Activated T-cell treated with anti-CD3 and anti-CD28 coated beads, Interleukin-2, amount 50 U/mL, for 72 hours (primary cell): ENCODE data around the gene TNS3. TPM values are rescaled to one million over a fixed set of nuclear protein-coding genes. Genes with fewer than 3 reads are reported as not detected.

Experiments
- ATAC-seq, 2 donors: fragments of 150-1000 bp; cut with Tn5 transposase; replicated peaks in 1 of 2; 2 replicates each; pipeline ENCODE4 v1.10.0; 2021; ENCODE audit warnings: moderate library complexity in 2 of 2, mild to moderate bottlenecking in 1 of 2
- DNase-seq, 2 donors: peaks; one replicate each; pipeline ENCODE4 v3.0.0; 2021 to 2022; ENCODE audit warnings: mixed read lengths in 1 of 2
- H3K27ac Mint-ChIP-seq: one replicate; pipeline ENCODE4 v1.8.0; 2022; ENCODE audit warnings: mild to moderate bottlenecking, moderate library complexity, mixed read lengths
- H3K27me3 Mint-ChIP-seq: one replicate; pipeline ENCODE4 v1.8.0; 2022; ENCODE audit warnings: low read depth, mixed read lengths
- H3K36me3 Mint-ChIP-seq, 2 donors: one replicate each; pipeline ENCODE4 v1.8.0; 2022; ENCODE audit warnings: mixed read lengths in 2 of 2, mild to moderate bottlenecking in 1 of 2; ENCODE audit not compliant: insufficient read depth in 2 of 2
- H3K4me1 Mint-ChIP-seq: one replicate; pipeline ENCODE4 v1.8.0; 2022; ENCODE audit warnings: low read depth, mixed read lengths
- H3K4me3 Mint-ChIP-seq, 2 donors: one replicate each; pipeline ENCODE4 v1.8.0; 2022; ENCODE audit warnings: mild to moderate bottlenecking in 2 of 2, mixed read lengths in 2 of 2, moderate library complexity in 2 of 2
- H3K9me3 Mint-ChIP-seq, 2 donors: one replicate each; pipeline ENCODE4 v1.8.0; 2022; ENCODE audit warnings: mixed read lengths in 2 of 2
- total RNA-seq, 2 donors: library from RNA; stranded (reverse); gene quantifications; one replicate each; pipeline ENCODE4 v1.2.3, GENCODE V29; 2022

Gene TNS3
- total RNA-seq, 2 donors from 2014 or later = 0.29 to 1.2 TPM

GRCh38 chr7:47535704-47536628 is 45.9 kb downstream of the TNS3 start:
- Mint-ChIP-seq H3K27me3 (peaks cover 15% of the 10 kb centered on the region), H3K36me3 (no peaks in the 10 kb centered on the region), H3K4me3 (no peak overlapping the region), H3K9me3 (no peaks in the 10 kb centered on the region), H3K27ac (no peak overlapping the region), H3K4me1 (no peaks in the 10 kb centered on the region)
- DNase-seq (no peak), ATAC-seq (no peak)

GRCh38 chr7:47535035-47535703 is 46.7 kb downstream of the TNS3 start:
- Mint-ChIP-seq H3K4me3 (no peak overlapping the region), H3K9me3 (no peaks in the 10 kb centered on the region), H3K27me3 (peaks cover 9% of the 10 kb centered on the region), H3K4me1 (no peaks in the 10 kb centered on the region), H3K27ac (no peak overlapping the region), H3K36me3 (no peaks in the 10 kb centered on the region)
- no peak for ATAC-seq
- no peak for DNase-seq

DNA sequence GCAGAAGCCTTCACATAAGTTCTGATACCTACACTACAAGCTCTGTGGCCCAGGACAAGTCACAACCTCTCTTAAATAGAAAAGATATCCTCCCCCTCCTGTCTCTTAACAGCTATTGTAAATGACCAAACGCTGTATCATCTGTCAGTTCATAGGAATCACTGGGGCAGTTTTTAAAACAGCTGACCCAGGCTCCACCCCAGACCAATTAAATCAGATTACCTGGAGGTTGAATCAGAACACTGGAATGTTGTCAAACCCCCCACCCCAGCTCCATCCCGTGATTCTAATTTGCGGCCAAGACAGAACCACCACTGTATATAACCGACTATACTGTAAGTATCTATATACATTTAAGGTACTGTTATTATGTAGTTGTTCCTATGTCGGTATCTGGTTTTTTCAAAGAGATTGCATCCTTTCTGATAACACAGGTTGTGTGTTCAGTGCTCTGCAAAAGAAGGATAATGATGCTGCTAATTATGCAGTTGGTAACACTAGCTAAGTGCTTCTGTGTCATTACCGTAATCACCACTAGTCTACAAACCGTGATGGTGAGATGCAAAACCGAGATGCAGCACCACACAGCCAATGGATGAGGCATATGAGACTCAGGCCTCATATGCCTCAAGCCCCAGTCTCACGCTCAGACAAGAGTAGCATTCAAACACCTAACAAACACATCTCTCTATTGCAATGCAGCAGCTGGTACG is 47.4 kb downstream of the TNS3 start:
- H3K27me3 Mint-ChIP-seq = peaks cover 9% of the 10 kb centered on the region
- H3K9me3 Mint-ChIP-seq = no peaks in the 10 kb centered on the region
- no peaks in the 10 kb centered on the region for H3K36me3 Mint-ChIP-seq
- ATAC-seq = no peak
- H3K4me1 Mint-ChIP-seq = no peaks in the 10 kb centered on the region
- DNase-seq = no peak
- H3K27ac Mint-ChIP-seq = no peak overlapping the region
- H3K4me3 Mint-ChIP-seq = no peak overlapping the region

GRCh38 chr7:47531584-47532492 is 50.1 kb downstream of the TNS3 start:
- Mint-ChIP-seq H3K9me3 (no peaks in the 10 kb centered on the region), H3K27ac (no peak overlapping the region), H3K27me3 (no peaks in the 10 kb centered on the region), H3K4me3 (no peak overlapping the region), H3K36me3 (no peaks in the 10 kb centered on the region), H3K4me1 (no peaks in the 10 kb centered on the region)
- ATAC-seq (no peak), DNase-seq (no peak)

GRCh38 chr7:47529826-47530555 is 51.9 kb downstream of the TNS3 start:
- no peaks in the 10 kb centered on the region for H3K27me3 Mint-ChIP-seq
- no peak overlapping the region for H3K27ac Mint-ChIP-seq
- no peak overlapping the region for H3K4me3 Mint-ChIP-seq
- H3K4me1 Mint-ChIP-seq = no peaks in the 10 kb centered on the region
- no peak for DNase-seq
- H3K9me3 Mint-ChIP-seq = no peaks in the 10 kb centered on the region
- ATAC-seq = no peak
- no peaks in the 10 kb centered on the region for H3K36me3 Mint-ChIP-seq

DNA sequence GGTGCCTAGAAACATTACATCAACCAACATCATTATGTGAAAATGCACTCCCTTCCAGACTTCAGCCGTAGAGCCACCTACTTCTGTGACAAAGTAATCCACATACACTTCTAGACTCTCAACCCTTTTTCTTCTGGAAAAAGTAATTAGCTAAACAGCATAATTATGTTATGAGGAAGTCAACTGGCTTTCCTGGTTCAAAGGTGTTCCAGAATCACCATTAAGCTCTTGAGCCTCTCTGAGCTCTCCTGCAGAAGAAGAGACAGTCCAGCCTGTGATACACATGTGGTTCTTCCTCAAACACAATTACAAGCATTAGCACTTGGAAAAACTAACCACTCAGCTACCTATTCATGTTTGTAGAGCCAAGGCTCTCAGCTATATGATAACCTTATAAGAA is 52.5 kb downstream of the TNS3 start:
- Mint-ChIP-seq H3K36me3 (no peaks in the 10 kb centered on the region), H3K27ac (no peak overlapping the region), H3K4me3 (no peak overlapping the region), H3K9me3 (no peaks in the 10 kb centered on the region), H3K27me3 (no peaks in the 10 kb centered on the region), H3K4me1 (no peaks in the 10 kb centered on the region)
- DNase-seq = no peak
- no peak for ATAC-seq

DNA sequence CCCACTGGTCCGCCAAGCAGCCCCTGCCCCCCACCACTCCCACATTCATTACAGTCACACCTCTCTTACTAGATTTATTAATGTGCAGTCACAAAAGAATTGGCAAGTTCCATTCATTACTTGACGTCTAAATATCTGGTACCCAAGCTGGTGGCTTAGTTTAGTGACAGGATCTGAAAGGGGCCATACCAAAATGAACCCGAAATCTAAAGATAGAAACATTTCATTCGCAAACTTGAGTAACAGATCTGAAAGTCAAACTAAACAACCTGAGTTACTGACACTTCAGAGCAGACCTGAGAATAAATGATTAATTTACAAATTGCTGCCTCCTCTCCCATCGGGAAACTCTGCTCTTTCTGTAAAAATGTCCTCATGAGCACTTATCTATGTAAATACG is 53.4 kb downstream of the TNS3 start:
- ATAC-seq = no peak
- Mint-ChIP-seq H3K4me3 (no peak overlapping the region), H3K36me3 (no peaks in the 10 kb centered on the region), H3K9me3 (no peaks in the 10 kb centered on the region), H3K27ac (no peak overlapping the region), H3K27me3 (no peaks in the 10 kb centered on the region), H3K4me1 (no peaks in the 10 kb centered on the region)
- DNase-seq = no peak

DNA sequence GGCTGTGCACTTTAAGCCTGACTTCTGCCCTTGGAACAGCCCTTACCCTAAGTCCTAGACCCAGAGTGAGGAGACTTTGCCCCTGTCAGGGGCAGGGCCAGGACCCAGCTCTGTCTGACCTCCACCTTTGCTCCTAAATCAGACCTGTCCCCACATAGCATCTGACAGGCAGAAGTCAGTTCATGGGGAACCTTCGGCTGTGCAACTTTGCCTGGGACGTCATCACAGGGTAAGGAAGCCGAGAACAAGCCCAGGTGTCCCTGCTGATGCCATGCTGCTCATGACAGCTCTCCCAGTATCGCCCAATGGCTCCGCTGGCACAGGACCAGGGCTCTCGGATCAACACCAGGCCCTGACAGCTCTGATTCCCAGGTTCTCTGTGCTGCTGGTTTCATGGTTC is 55.4 kb downstream of the TNS3 start:
- ATAC-seq (no peak), DNase-seq (no peak)
- no peaks in the 10 kb centered on the region for H3K4me1 Mint-ChIP-seq
- no peak overlapping the region for H3K4me3 Mint-ChIP-seq
- no peaks in the 10 kb centered on the region for H3K9me3 Mint-ChIP-seq
- no peaks in the 10 kb centered on the region for H3K36me3 Mint-ChIP-seq
- no peaks in the 10 kb centered on the region for H3K27me3 Mint-ChIP-seq
- no peak overlapping the region for H3K27ac Mint-ChIP-seq

DNA sequence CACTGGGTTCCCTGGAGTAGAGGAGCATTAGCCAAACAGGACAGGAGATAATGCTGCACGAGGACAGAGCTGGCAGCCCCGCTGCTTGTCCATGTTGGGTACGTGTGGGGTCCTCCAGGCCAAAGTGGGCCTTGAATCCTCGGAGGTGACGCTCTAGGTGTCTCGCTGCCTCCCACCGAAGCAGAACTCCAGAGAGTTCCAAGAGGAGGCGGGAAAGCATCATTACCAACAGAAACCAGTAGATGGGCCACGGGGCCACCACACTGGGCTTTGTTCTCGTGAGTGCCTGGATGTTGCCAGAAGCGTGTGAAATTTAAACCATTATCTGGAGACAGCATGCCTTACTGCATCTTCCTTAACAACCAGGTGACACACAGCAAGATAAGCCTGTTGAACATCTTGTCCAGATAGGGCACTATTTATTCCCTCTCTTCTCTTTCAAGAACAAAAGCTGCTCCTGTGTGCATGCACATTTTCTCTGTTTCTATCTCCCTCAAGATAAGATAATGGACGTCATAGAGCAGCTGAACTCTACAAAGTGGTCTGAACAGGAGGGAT is 56.8 kb downstream of the TNS3 start:
- ATAC-seq = no peak
- H3K4me3 Mint-ChIP-seq = no peak overlapping the region

DNA sequence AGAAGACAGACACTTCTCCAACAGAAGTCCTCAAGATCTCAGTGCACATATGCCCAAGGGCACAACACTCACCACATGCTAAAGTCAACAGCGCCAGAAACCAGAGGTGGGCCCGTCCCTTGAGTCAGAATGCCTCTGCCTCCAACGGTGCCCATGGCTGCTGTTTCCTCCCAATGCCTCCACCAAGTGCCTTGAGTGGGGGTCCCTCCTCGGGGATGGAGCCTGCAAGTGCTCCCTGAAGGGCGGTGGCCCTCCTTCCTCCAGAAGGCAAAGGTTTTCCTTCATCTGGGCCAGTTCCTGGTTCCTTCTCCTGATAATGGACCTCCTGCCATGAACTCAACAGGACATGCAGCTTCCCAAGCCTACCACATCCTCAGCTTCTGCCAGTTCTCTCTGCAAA is 58.5 kb downstream of the TNS3 start:
- Mint-ChIP-seq H3K4me3 (no peak overlapping the region), H3K27me3 (no peaks in the 10 kb centered on the region), H3K27ac (no peak overlapping the region), H3K36me3 (no peaks in the 10 kb centered on the region), H3K4me1 (no peaks in the 10 kb centered on the region), H3K9me3 (no peaks in the 10 kb centered on the region)
- no peak for DNase-seq
- ATAC-seq = no peak

More for the DNA sequence above, 56.8 kb downstream of the TNS3 start:
- DNase-seq = no peak
- Mint-ChIP-seq H3K27me3 (no peaks in the 10 kb centered on the region), H3K4me1 (no peaks in the 10 kb centered on the region), H3K9me3 (no peaks in the 10 kb centered on the region), H3K36me3 (no peaks in the 10 kb centered on the region), H3K27ac (no peak overlapping the region)

DNA sequence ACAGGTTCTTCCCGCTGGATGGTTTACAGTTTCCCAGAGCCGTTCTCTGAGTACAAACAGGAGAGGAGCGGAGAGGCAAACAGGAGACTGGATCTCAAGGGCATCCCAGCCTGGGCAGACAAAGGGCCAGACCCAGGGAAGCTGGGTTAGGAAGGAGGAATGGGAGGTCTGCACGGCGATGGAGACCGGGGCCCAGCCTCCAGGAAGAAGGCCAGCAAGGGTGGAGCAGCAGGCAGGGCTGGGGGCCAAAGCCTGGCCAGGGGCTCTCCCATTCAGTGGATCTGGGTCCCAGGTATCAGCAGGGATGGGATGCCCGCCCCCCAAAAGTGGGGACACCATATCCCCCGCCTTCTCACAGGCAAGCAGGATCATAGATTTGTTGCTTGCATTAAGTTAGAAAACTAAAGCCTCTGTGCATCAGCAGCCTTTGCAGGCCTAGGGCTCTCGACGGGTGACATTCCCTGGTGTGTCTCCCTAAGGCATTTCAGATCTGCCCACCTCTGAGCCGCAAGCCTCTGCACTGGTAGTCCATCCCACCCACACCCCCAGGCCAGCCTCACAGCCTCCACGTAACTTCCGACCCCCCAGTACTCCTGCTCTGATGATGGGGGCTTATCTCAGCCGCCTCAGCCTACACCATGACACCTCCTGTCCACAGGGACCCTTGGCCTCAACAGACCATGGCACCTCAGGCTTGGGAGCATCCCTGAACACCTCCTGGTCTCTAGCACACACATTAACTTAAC is 59.9 kb downstream of the TNS3 start:
- Mint-ChIP-seq H3K27me3 (no peaks in the 10 kb centered on the region), H3K4me1 (no peaks in the 10 kb centered on the region), H3K27ac (no peak overlapping the region), H3K4me3 (no peak overlapping the region), H3K36me3 (no peaks in the 10 kb centered on the region), H3K9me3 (no peaks in the 10 kb centered on the region)
- DNase-seq (no peak), ATAC-seq (no peak)
